Activated naive CD4-positive, alpha-beta T cell treated with anti-CD3 and anti-CD28 coated beads for 36 hours (primary cell): Measurements from ENCODE around the gene DCBLD1. TPM values are rescaled to one million over a fixed set of nuclear protein-coding genes. Genes with fewer than 3 reads are reported as not detected.
A peak's percentile ranks its signal among the peaks of the same experiment; 100 is the strongest.

Experiments
- CTCF ChIA-PET: fragments of 350-600 bp; sonication (Branson Sonifier 250); formaldehyde crosslinking; loops from one replicate; lab custom pipeline; 2021; ENCODE audit warnings: antibody characterized with exemption; lab: Charles Lee
- DNase-seq: peaks from one replicate; pipeline ENCODE4 v3.0.0-alpha.2; 2020
- H3K27ac Mint-ChIP-seq: one replicate; pipeline ENCODE4 v1.8.0; 2021; ENCODE audit warnings: mild to moderate bottlenecking, mixed read lengths
- H3K27me3 Mint-ChIP-seq: one replicate; pipeline ENCODE4 v1.8.0; 2021; ENCODE audit warnings: low read depth, mixed read lengths
- H3K36me3 Mint-ChIP-seq: one replicate; pipeline ENCODE4 v1.8.0; 2021; ENCODE audit warnings: low read depth, mixed read lengths
- H3K4me1 Mint-ChIP-seq: one replicate; pipeline ENCODE4 v1.8.0; 2021; ENCODE audit warnings: low read depth, mixed read lengths
- H3K4me3 Mint-ChIP-seq: one replicate; pipeline ENCODE4 v1.8.0; 2021; ENCODE audit warnings: mild to moderate bottlenecking, moderate library complexity, mixed read lengths
- H3K9me3 Mint-ChIP-seq: one replicate; pipeline ENCODE4 v1.8.0; 2021; ENCODE audit warnings: mixed read lengths
- intact Hi-C: fragments of 100-400 bp; cut with micrococcal nuclease; formaldehyde crosslinking; loops from one replicate; pipeline ENCODE4 v1.15.1; 2023
- total RNA-seq, 2 experiments: library from RNA; stranded (reverse); gene quantifications; one replicate each; pipeline ENCODE4 v1.2.3, GENCODE V29; 2021

DCBLD1 gene
- total RNA-seq, 2 experiments from 2014 or later = 1.1 to 1.4 TPM

- Mint-ChIP-seq H3K27me3 (peaks cover 35% of the 10 kb centered on the region), H3K4me3 (no peak overlapping the region), H3K27ac (no peak overlapping the region), H3K36me3 (no peaks in the 10 kb centered on the region), H3K9me3 (no peaks in the 10 kb centered on the region), H3K4me1 (peaks cover 13% of the 10 kb centered on the region)
- CTCF ChIA-PET = interaction anchor here (0.6 to 2.2 kb wide), 8 partner anchors 9 to 120 kb away, joined by 3 to 8 read pairs (median 4); no protein-coding TSS in a partner anchor
- intact Hi-C loops = loop anchor here (1.0 kb wide), 1 partner anchor 78 kb away; no protein-coding TSS in a partner anchor
- peak; percentile 38 for DNase-seq
These were observed 4.3 kb upstream of the DCBLD1 start for GRCh38 chr6:117477988-117478852.

GRCh38 chr6:117478853-117479231, 3.6 kb upstream of the DCBLD1 start:
- no peak for DNase-seq
- intact Hi-C loops = loop anchor here (1.0 kb wide), 1 partner anchor 77 kb away; no protein-coding TSS in a partner anchor
- Mint-ChIP-seq H3K4me1 (peaks cover 17% of the 10 kb centered on the region), H3K27ac (no peak overlapping the region), H3K27me3 (peaks cover 32% of the 10 kb centered on the region), H3K4me3 (no peak overlapping the region), H3K36me3 (no peaks in the 10 kb centered on the region), H3K9me3 (no peaks in the 10 kb centered on the region)
- CTCF ChIA-PET = interaction anchor here (0.7 to 2.2 kb wide), 6 partner anchors 8 to 120 kb away, joined by 3 to 8 read pairs (median 4); no protein-coding TSS in a partner anchor

- Mint-ChIP-seq H3K4me3 (no peak overlapping the region), H3K4me1 (peaks cover 17% of the 10 kb centered on the region), H3K27ac (no peak overlapping the region), H3K9me3 (no peaks in the 10 kb centered on the region), H3K27me3 (peaks cover 36% of the 10 kb centered on the region), H3K36me3 (no peaks in the 10 kb centered on the region)
- CTCF ChIA-PET = interaction anchor here (0.6 to 2.4 kb wide), 7 partner anchors 16 to 128 kb away, joined by 3 to 8 read pairs (median 3); no protein-coding TSS in a partner anchor
- DNase-seq = no peak
- intact Hi-C loops = loop anchor here (5.0 kb wide), 1 partner anchor 213 kb away; the partner anchor contains the start of gene VGLL2
These were observed 1.8 kb upstream of the DCBLD1 start for GRCh38 chr6:117480651-117481050.

- peak; percentile 26 for DNase-seq
- H3K9me3 Mint-ChIP-seq = no peaks in the 10 kb centered on the region
- H3K4me1 Mint-ChIP-seq = peaks cover 17% of the 10 kb centered on the region
- CTCF ChIA-PET = interaction anchor here (0.5 to 2.4 kb wide), 8 partner anchors 16 to 76 kb away, joined by 3 to 8 read pairs (median 4); no protein-coding TSS in a partner anchor
- peak overlapping the region; percentile 79 for H3K4me3 Mint-ChIP-seq
- no peak overlapping the region for H3K27ac Mint-ChIP-seq
- peaks cover 38% of the 10 kb centered on the region for H3K27me3 Mint-ChIP-seq
- no peaks in the 10 kb centered on the region for H3K36me3 Mint-ChIP-seq
- intact Hi-C loops = loop anchor here (5.0 kb wide), 1 partner anchor 214 kb away; the partner anchor contains the start of gene VGLL2
These were observed 1.1 kb upstream of the DCBLD1 start for GRCh38 chr6:117481278-117481925.

GRCh38 chr6:117481926-117482239, 591 bp upstream of the DCBLD1 start:
- Mint-ChIP-seq H3K4me3 (peak overlapping the region; percentile 79), H3K9me3 (no peaks in the 10 kb centered on the region), H3K27ac (no peak overlapping the region), H3K4me1 (peaks cover 17% of the 10 kb centered on the region), H3K27me3 (peaks cover 39% of the 10 kb centered on the region), H3K36me3 (no peaks in the 10 kb centered on the region)
- DNase-seq = no peak
- CTCF ChIA-PET = interaction anchor here (0.5 to 2.4 kb wide), 5 partner anchors 25 to 75 kb away, joined by 3 to 8 read pairs (median 4); no protein-coding TSS in a partner anchor
- intact Hi-C loops = loop anchor here (1.0 to 5.0 kb wide), 5 partner anchors 18 to 215 kb away; partner anchors contain the start of genes GOPC, NUS1 and VGLL2

GRCh38 chr6:117483004-117483644, 650 bp downstream of the DCBLD1 start:
- Mint-ChIP-seq H3K4me3 (peak overlapping the region; percentile 77), H3K4me1 (peaks cover 17% of the 10 kb centered on the region), H3K27me3 (peaks cover 39% of the 10 kb centered on the region), H3K9me3 (no peaks in the 10 kb centered on the region), H3K36me3 (no peaks in the 10 kb centered on the region), H3K27ac (no peak overlapping the region)
- intact Hi-C loops = loop anchor here (1.0 to 5.0 kb wide), 3 partner anchors 73 to 216 kb away; partner anchors contain the start of genes NUS1 and VGLL2
- peak; percentile 22 for DNase-seq
- CTCF ChIA-PET = interaction anchor here (1.0 to 1.4 kb wide), 2 partner anchors 9 to 33 kb away, joined by 3 read pairs; no protein-coding TSS in a partner anchor

GRCh38 chr6:117483645-117484016, 1.2 kb downstream of the DCBLD1 start:
- Mint-ChIP-seq H3K4me3 (peak overlapping the region; percentile 77), H3K27ac (no peak overlapping the region), H3K27me3 (peaks cover 36% of the 10 kb centered on the region), H3K9me3 (no peaks in the 10 kb centered on the region), H3K36me3 (no peaks in the 10 kb centered on the region), H3K4me1 (peaks cover 17% of the 10 kb centered on the region)
- intact Hi-C loops = loop anchor here (1.0 to 5.0 kb wide), 3 partner anchors 73 to 216 kb away; partner anchors contain the start of genes NUS1 and VGLL2
- CTCF ChIA-PET = interaction anchor here (1.0 to 1.4 kb wide), 2 partner anchors 8 to 34 kb away, joined by 3 read pairs; no protein-coding TSS in a partner anchor
- no peak for DNase-seq

- Mint-ChIP-seq H3K9me3 (no peaks in the 10 kb centered on the region), H3K4me1 (peaks cover 17% of the 10 kb centered on the region), H3K27ac (no peak overlapping the region), H3K36me3 (no peaks in the 10 kb centered on the region), H3K4me3 (peak overlapping the region; percentile 77), H3K27me3 (peaks cover 34% of the 10 kb centered on the region)
- CTCF ChIA-PET = interaction anchor here (0.9 kb wide), 1 partner anchor 63 kb away, joined by 3 read pairs; no protein-coding TSS in a partner anchor
- DNase-seq = no peak
- intact Hi-C loops = loop anchor here (5.0 kb wide), 1 partner anchor 217 kb away; the partner anchor contains the start of gene VGLL2
These were observed 1.7 kb downstream of the DCBLD1 start for GRCh38 chr6:117484052-117484646.

GRCh38 chr6:117485433-117485832, 3.0 kb downstream of the DCBLD1 start:
- H3K4me3 Mint-ChIP-seq = no peak overlapping the region
- H3K9me3 Mint-ChIP-seq = no peaks in the 10 kb centered on the region
- H3K27me3 Mint-ChIP-seq = peaks cover 30% of the 10 kb centered on the region
- intact Hi-C loops = no loop called here
- no peak overlapping the region for H3K27ac Mint-ChIP-seq
- H3K4me1 Mint-ChIP-seq = peaks cover 17% of the 10 kb centered on the region
- CTCF ChIA-PET = interaction anchor here (0.7 to 1.1 kb wide), 3 partner anchors 20 to 88 kb away, joined by 3 read pairs; no protein-coding TSS in a partner anchor
- DNase-seq = no peak
- no peaks in the 10 kb centered on the region for H3K36me3 Mint-ChIP-seq

- Mint-ChIP-seq H3K4me3 (no peak overlapping the region), H3K36me3 (no peaks in the 10 kb centered on the region), H3K27ac (no peak overlapping the region), H3K9me3 (no peaks in the 10 kb centered on the region), H3K4me1 (peaks cover 4% of the 10 kb centered on the region), H3K27me3 (peaks cover 16% of the 10 kb centered on the region)
- CTCF ChIA-PET = no interaction called here
- intact Hi-C loops = no loop called here
- DNase-seq = no peak
These were observed 5.3 kb downstream of the DCBLD1 start for GRCh38 chr6:117487821-117488220.

GRCh38 chr6:117489003-117489402, 6.5 kb downstream of the DCBLD1 start:
- Mint-ChIP-seq H3K27ac (no peak overlapping the region), H3K27me3 (peaks cover 16% of the 10 kb centered on the region), H3K9me3 (no peaks in the 10 kb centered on the region), H3K4me1 (no peaks in the 10 kb centered on the region), H3K4me3 (no peak overlapping the region), H3K36me3 (no peaks in the 10 kb centered on the region)
- no peak for DNase-seq
- intact Hi-C loops = no loop called here
- CTCF ChIA-PET = no interaction called here
